ENCODE results near the gene POLD2.
"Not testable (repeated sequence)": the region's sequence is repeated elsewhere in the genome, so short reads cannot be mapped to it uniquely, and the experiment has no call there.

The POLD2 gene

GRCh38 chr7:44138698-44139097, 15.3 kb upstream of the POLD2 start:
- DNase-seq (ENCODE audit: low read depth), result no peak

DNA sequence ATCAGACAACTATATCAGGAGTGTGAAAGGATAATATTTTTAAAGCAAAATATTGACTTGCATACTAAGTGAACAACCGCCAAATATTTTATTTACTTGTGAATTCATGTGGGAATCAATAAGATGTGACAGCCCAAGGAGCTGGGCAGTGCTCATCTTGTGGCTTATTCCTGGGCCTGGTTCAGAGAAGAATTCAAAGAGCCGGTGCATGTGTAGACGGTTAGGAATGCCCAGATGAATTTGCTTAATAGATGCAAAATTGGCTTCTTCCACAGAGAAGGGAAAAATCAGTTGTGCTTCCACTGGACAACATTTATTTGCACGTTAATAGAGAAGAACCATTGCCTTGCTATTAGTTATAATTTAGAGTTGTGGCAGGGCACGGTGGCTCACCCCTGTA, 13.4 kb upstream of the POLD2 start:
- DNase-seq (ENCODE audit: low read depth), result no peak

DNA sequence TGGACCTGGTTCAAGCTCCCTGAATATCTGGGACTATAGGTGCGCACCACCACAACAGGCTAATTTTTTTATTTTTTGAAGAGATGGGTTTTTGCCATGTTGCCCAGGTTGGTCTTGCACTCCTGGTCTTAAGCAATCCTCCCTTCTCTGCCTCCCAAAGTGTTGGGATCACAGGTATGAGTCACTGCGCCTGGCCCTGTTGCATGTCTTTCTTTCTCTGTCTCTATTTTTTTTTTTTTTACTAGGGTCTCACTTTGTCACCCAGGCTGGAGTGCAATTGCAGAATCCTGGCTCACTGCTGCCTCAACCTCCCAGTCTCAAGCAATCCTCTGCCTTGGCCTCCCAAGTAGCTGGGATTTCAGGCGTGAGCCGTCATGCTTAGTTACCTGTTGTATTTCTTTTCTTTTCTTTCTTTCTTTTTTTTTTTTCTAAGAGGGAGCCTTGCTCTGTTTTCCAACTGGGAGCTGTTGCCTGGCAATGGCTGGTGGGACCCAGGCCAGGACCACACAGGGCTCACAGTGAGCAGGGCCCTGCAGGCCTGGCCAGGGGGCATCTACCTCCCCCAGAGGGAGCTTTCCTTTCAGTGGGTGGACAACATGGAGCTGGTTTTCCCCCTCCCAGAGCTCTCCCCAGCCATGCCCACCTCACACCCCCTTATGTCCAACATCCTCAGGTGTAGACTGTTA, 11.7 kb upstream of the POLD2 start:
- no peak for DNase-seq (ENCODE audit: low read depth)

GRCh38 chr7:44133295-44133694, 9.9 kb upstream of the POLD2 start:
- no peak for DNase-seq (ENCODE audit: low read depth)

GRCh38 chr7:44132039-44132438, 8.7 kb upstream of the POLD2 start:
- DNase-seq (ENCODE audit: low read depth), result no peak

DNA sequence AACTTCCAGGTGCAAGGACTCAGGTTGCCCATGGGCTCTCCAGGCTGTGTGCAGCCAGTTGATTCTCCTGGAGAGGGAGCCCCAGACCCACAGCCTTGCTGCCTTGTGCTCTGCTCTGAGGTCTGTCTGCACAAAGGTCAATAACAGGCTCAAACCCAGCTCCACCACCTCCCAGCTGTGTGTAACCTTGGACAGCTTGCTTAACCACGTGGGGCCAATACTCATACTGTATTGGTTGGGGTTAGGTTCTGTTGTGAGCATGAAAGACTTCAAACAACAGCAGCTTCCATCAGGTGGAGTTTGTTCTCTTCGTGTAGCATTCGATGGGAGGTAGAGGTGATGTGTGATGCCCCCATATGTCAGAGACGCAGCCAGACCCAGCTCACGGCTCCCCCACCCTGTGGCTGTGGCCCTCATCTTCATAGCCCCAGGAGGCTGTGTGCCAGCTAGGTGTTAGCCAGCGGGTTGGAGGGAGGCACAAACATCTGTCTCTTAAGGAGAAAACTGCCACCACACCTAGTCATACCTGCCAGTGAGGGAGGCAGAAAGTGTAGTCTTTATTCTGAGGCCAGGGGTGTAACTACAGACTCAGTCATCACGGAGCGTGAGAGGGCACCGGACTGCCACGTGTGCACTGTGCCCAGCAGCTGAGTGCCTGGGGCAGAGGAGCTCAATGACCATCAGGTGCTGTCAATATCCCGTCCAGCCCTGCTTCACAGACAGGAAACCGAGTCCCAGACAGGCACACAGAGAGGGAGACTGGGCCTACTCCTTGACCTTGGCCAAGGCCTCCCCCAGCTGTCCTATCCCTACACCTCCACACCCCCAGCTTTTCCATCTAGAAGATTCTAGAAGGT, 8.1 kb upstream of the POLD2 start:
- DNase-seq (ENCODE audit: low read depth), result no peak

GRCh38 chr7:44128721-44129582, 5.6 kb upstream of the POLD2 start:
- no peak for DNase-seq (ENCODE audit: low read depth)

DNA sequence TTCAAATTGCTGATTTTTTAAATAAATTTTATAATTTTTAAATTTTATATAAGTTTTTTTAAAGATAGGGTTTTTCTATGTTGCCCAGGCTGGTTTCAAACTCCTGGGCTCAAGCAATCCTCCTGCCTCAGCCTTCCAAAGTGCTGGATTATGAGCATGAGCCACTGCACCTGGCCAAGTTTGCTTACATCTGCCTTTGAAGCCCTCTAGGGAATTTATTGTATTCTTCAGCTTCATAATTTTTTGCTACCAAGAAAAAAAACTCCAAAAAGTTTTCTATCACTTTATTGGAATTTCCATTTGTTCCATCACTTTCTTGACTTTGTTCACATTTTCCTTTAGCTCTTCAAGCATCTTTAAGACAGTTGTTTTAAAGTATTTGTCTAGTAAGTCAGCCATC, 3.8 kb upstream of the POLD2 start:
- no peak for DNase-seq (ENCODE audit: low read depth)

DNA sequence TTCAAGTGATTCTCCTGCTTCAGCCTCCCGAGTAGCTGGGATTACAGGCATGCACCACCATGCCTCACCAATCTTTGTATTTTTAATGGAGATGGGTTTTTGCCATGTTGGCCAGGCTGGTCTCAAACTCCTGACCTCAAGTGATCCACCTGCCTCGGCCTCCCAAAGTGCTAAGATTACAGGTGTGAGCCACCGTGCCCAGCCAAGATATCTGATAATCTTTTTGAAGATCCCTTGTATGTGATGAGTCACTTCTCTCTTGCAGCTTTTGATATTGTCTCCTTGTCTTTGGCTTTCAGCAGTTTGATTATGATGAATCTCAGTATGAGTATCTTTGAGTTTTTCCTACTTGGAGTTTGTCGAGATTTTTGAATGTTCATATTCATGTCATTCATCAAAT, 3.2 kb upstream of the POLD2 start:
- not testable (repeated sequence) for DNase-seq (ENCODE audit: low read depth)

DNA sequence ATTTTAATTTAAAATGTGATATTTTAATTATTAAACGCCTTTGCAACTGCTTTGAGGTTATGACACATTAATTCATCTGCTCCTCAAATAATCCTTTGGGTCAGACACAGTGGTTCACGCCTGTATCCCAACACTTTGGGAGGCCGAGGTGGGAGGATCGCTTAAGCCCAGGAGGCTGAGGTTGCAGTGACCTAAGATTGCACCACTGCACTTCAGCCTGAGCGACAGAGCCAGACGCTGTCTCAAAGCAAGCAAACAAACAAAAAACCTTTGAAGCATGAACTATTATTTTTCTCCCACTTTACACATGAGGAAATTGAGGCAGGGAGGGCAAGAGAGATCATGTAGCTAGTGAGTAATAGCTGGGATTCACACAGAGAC, 1.5 kb upstream of the POLD2 start:
- no peak for DNase-seq (ENCODE audit: low read depth)

GRCh38 chr7:44122529-44122928, 819 bp downstream of the POLD2 start:
- no peak for DNase-seq (ENCODE audit: low read depth)

GRCh38 chr7:44121761-44122420, 1.5 kb downstream of the POLD2 start:
- no peak for DNase-seq (ENCODE audit: low read depth)

- DNase-seq (ENCODE audit: low read depth), result no peak
These were observed 3.0 kb downstream of the POLD2 start for GRCh38 chr7:44120395-44120794.

- DNase-seq (ENCODE audit: low read depth), result no peak
These were observed 3.4 kb downstream of the POLD2 start for GRCh38 chr7:44119829-44120380.

DNA sequence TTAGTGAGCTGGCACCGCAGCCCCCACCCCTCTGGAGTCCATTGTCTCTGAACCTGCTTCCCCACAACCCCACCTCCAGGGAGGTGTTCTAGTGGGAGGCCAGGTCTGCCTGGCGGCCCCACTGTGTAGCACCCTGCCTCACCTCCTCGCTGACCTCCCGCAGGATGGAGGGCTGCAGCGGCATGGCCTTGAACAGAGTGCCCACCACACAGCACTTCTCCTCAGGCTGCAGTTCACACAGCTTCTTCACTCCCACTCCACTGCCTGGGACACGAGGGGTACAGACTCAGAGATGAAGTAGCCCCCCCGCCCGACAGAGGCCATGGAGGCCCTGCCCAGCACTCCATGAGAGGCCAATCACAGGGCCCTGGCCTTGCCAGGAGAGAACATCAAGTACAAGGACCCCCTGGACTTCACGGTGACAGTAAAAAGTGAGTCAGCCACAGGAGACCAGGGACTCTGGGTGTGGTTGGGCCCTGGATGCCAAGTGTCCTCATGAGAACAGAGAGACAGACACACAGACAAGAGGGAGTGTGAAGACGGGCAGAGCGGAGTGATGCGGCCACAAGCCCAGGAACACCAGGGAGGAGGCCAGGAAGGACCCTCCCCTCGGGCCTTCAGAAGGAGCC, 5.4 kb downstream of the POLD2 start:
- DNase-seq (ENCODE audit: low read depth), result no peak

DNA sequence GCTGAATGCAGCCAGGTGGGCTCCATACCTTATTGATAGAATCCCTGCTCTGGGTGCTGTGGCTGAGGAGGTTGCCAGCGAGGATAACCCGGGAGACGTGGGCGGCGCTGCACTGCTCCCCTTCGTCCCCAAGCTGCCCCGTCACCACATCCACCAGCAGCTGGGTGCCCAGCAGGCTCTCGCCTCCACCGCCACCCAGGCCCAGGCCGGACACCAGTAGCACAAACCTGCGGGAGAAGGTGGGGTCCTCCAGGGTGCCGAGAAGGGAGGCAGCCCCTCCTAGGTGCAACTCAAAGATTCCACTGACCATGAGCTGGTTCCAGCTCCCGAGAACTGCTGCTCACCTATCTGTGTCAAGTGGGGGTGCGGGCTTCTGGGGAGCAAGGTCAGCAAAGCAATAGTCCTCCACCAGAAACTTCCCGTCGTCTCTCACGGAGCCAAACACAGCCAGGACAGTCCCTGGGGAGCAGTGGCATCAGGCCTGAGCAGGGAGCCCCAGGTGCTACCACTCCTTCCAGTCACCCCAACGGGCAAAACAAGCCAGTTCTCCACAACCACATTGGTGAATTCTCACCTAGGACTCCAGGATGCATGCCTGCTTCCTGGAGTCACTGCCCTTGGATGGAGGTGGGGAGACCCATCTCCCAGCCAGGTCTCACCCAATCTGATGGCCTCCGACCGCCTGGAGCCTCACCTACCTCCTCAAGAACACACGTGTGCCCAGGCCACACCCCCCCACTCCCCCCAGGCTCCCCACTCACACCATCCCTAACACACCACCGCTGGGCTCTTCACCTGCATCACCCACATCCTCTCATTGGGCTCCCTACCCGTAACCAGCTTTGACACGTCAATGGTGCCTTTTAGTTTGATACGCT, 6.3 kb downstream of the POLD2 start:
- no peak for DNase-seq (ENCODE audit: low read depth)

- DNase-seq (ENCODE audit: low read depth), result no peak
These were observed 7.1 kb downstream of the POLD2 start for GRCh38 chr7:44116087-44116788.

DNA sequence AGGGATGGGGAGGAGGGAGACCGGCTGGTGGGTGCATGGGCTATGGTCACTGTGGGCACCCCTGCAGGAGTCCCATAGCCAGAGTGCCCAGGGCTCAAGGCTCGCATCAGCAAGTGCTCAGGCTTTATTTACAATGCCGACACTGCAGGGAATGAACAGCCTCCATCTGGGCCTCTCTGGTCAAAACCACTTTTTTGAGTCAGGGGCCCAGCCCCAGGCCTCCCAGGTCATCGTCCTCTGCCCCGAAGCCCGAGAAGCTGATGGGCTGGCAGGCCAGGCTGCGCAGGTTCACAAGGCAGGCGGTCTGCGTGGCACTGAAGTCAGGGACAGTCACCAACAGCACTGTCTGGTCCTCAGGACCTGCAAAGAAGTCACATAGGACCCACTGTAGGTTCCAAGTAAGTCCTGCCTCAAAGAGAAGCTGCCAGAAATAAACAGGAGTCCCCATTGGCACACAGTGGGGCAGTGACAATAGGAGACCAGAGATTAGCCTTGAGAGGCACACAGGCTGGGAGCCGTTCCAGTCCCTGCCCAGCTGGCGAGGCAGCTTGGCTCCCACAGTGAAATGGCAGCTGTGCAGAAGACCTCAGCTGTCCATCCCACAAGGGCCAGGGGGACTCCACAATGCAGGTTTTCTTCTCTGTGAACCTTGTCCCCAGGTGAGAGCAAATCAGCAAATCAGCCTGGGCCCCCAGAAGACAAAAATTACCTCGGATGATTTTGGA, 8.6 kb downstream of the POLD2 start:
- DNase-seq (ENCODE audit: low read depth), result no peak

DNA sequence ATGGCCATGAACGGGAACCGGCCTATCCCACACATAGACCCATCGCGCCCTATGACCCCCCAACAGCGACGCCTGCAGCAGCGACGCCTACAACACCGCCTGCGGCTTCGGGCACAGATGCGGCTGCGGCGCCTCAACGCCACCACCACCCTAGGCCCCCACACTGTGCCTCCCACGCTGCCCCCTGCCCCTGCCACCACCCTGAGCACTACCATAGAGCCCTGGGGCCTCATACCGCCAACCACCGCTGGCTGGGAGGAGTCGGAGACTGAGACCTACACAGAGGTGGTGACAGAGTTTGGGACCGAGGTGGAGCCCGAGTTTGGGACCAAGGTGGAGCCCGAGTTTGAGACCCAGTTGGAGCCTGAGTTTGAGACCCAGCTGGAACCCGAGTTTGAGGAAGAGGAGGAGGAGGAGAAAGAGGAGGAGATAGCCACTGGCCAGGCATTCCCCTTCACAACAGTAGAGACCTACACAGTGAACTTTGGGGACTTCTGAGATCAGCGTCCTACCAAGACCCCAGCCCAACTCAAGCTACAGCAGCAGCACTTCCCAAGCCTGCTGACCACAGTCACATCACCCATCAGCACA, 9.5 kb downstream of the POLD2 start:
- DNase-seq (ENCODE audit: low read depth), result no peak
